GM12873 (cell line): Measurements from ENCODE around the gene SIMC1.

ENCODE experiments used
- TF ChIP-seq, protein P1 (sequence below): IDR thresholded peaks from 2 replicates; pipeline ENCODE4 v1.5.1; 2012; ENCODE audit warnings: low read depth, mild to moderate bottlenecking, moderate library complexity, low read length, control low read depth; ENCODE audit not compliant: insufficient read depth; ENCODE audit errors: missing control alignments

SIMC1 gene

DNA sequence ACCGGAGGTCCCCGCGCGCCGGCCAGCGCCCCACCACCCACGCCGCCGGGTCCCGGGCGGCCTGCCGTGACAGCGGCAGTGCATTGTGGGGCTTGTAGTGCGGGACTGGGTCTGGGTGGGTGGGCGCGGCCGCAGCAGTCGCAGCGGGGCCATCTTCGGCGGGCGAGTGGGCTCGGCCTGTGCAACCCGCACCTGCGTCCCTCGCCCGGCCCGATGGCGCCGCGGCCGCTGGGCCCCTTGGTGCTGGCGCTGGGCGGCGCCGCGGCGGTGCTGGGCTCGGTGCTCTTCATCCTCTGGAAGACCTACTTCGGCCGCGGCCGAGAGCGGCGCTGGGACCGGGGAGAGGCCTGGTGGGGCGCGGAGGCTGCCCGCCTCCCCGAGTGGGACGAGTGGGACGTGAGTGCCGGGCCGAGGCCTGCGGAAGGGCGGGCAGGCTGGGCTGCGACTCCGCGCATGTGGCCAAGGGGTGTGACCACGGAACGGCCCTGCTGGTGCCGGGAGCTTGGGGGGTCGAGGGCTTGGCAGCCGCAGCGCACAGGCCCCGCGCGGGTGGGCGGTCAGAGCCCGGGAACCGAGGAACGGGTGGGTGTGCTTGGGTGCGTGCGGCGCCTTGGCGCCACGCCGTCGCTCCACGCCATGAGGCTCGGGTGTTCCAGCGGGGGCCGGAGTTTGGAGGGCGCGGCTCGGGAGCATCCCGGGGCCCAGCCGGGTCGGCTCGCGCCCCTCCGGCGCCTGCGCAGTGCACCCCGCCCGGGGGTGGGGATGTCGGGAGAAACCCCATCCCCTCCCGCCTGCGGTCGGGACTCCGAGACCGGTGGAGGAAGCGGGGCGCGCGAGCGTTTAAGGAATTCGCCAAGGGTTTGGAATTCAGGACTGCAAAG, 127.4 kb downstream of the SIMC1 start, which contains the start of gene ARL10:
Gene ARL10, plus strand, starts transcription at position 137 of the 881 bp plus-strand sequence. Its CDS starts 77 bp downstream, at position 214.
- TF ChIP-seq, protein P1, sequence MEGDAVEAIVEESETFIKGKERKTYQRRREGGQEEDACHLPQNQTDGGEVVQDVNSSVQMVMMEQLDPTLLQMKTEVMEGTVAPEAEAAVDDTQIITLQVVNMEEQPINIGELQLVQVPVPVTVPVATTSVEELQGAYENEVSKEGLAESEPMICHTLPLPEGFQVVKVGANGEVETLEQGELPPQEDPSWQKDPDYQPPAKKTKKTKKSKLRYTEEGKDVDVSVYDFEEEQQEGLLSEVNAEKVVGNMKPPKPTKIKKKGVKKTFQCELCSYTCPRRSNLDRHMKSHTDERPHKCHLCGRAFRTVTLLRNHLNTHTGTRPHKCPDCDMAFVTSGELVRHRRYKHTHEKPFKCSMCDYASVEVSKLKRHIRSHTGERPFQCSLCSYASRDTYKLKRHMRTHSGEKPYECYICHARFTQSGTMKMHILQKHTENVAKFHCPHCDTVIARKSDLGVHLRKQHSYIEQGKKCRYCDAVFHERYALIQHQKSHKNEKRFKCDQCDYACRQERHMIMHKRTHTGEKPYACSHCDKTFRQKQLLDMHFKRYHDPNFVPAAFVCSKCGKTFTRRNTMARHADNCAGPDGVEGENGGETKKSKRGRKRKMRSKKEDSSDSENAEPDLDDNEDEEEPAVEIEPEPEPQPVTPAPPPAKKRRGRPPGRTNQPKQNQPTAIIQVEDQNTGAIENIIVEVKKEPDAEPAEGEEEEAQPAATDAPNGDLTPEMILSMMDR: no peak

DNA sequence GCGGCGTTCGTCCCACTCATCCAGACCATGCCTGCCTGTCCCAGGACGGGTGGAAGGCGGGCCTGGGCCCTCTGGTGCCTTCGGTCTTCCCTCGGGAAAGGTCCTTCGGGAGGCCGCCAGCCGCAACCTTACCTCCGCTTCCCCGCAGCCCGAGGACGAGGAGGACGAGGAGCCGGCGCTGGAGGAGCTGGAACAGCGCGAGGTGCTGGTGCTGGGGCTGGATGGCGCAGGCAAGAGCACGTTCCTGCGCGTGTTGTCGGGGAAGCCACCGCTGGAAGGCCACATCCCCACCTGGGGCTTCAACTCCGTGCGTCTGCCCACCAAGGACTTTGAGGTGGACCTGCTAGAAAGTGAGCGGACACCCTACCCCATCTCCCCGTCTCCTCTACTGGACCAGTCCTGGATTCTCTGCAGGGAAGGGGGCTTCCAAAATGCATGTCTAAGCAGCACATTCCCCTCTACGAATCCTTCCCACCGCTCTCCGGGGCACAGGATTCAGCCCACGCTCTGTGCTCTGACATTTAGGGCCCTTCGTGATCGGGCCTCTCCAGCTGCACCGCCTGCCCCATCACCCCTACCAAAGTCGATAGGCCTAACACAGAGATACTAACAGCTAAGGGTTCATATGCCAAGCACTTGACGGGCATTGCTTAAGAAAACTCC, 128.1 kb downstream of the SIMC1 start:
- TF ChIP-seq, protein P1: no peak

DNA sequence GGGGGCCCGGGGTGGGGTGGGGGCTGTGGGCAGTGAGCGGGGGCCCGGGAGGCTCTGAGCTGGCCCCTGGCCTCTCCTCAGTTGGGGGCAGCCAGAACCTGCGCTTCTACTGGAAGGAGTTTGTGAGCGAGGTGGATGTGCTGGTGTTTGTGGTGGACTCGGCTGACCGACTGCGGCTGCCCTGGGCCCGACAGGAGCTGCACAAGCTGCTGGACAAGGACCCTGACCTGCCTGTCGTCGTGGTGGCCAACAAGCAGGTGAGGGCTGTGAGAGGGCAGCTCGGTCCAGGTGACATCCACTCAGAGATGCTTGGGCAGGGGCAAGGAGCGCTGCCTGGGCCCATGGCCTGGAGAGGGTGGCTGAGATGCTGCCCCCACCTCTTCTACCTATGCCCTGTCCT, 130.5 kb downstream of the SIMC1 start:
- TF ChIP-seq, protein P1: no peak

DNA sequence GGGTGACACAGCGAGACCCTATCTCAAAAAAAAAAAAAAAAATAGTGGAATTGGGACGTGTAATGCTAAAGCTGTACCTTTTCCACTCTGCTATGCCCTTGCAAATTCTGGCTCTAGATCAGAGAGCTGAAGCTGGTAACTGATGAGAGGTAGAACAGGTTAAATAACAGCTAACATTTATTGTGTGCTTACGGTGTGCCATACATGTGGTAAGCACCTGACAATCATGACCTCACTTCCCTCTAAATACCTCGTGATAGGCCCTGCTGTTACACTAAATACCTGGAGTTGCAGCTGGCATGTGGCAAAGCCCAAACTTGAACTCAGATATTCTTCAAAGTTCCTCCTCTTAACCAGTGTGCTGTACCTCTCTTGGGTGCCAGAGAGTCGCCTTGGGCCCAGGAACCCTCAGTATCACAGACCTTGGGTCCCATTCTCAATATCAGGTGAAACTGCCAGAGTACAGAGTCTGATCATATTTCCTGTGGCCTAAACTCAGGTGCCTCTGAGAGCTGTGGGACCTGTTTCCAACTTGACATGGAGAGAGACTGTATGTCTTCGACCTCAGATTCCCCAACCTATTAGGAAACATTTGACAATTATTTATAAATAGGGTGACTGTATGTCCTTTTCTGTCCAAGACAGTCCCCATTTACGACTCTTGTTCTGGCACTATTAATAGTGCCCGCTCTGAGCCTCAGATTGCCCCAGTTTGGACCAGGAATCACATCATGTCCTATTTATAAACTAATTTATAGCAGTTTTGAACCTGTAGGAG, 131.9 kb downstream of the SIMC1 start:
- TF ChIP-seq, protein P1: no peak

DNA sequence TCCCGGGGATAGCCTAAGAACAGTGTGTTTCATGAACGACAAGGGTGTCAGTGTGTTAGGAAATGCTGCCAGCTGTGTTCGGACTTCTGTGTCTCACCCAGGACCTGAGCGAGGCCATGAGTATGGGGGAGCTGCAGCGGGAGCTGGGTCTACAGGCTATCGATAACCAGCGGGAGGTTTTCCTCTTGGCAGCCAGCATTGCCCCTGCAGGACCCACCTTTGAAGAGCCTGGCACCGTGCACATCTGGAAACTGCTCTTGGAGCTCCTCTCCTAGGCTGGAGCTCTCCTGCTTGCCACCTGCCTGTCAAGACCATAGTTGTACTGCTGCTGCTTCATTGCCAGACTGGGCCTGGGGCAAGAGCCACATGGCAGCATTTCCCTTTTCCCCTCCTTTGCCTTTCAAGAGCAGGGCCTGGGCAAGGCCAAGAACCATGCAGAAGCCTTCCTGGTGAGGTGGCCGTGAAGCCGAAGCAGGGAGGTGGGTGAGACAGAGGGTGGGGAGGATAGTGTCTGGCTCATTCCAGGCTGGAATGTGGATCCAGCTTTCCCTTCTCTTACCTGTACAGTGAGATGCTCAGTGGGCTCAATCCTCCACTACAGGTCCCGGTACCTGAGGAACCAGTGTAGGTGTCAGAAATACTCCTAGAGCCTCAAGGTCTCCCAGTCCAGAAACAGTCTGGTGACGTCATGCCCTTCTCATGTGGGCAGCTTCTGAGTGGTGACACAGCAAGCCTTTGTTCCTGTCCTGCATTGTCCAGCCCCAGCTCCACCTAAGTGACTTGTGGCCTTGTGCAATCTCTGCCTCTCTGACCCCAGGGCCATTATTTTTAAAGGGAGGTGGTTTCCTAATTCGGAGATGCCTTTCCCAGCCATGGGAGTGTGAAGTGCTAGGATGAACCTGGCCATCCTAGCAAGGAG, 133.7 kb downstream of the SIMC1 start:
- TF ChIP-seq, protein P1: no peak

DNA sequence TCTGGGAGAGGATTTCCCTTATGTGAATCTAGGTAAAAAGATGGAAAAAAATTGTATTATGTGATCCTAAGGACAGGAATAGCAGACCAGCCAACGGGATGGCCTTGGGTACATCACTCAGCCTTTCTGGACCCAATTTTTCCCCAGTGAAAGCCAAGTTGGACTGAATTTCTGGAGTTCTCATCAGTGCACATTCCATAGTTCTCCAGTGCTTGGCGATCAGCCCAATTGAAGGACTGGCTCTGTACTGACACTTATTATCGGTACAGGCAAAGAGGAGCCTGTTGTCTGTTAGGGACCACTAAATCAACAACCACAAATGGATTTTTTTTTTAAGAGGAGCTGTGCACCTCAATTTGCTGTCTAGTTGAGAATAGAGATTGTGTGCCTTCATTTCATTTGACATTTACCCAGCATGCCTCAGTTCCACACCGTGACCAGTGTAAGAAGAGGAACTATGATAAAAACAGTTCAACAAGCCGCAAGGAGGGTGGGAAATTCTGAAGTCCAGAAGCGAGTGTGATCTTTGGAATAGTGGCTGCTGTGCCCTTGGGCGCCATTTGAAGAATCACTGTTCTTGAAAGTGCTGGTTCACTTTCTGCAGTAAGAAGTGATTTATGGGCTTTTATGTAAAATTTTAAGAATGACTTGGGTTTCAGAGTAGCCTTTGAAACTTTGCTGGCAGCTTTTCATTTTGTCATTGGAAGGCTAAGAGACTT, 135.0 kb downstream of the SIMC1 start:
- TF ChIP-seq, protein P1: no peak
